GM19395 (cell line): ENCODE data around the gene GRAMD2A.

ENCODE experiments used
- ATAC-seq: cut with Tn5 transposase; IDR thresholded peaks from one replicate; pipeline ENCODE4 v1.9.1; 2021; ENCODE audit warnings: mild to moderate bottlenecking, moderate library complexity; ENCODE audit not compliant: unreplicated experiment

GRAMD2A gene

DNA sequence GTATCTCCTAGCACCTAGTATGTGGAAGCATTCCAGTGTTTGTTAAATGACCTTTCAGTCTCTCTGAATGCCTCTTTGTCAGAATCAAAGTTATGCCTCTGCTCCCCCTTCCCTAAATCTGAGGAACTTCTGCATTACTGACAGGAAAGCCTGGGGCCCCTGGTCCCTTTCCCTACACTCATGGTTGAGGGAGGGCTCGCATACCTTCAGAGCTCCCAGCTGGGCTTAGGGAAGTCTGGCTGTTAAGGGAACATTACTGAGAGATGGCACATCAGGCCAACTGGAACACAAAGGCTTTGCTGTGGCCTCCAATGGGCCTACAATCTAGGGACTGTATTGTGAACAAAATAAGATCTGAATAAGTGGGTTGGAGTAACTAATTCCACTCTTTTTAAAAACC is 23.1 kb upstream of the GRAMD2A start:
- ATAC-seq, result no peak

DNA sequence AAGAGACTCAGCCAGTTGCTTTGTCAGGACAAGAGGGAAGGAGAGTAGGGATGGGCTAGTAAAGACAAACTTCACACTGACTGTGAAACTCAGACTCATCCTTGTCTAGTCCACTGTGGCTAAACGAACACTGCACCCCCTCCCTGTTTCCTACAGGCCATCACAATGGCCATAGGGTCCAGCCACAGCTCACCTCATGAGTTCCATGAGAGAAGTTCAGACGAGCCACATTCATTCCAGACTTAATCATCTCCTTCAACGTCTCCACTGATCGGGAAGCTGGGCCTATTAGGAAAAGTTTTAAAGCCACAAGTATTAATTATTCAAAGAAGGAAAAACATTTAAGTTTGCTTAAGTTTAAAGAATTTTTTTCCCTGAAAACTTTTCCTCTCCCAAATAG is 19.6 kb upstream of the GRAMD2A start:
- no peak for ATAC-seq

DNA sequence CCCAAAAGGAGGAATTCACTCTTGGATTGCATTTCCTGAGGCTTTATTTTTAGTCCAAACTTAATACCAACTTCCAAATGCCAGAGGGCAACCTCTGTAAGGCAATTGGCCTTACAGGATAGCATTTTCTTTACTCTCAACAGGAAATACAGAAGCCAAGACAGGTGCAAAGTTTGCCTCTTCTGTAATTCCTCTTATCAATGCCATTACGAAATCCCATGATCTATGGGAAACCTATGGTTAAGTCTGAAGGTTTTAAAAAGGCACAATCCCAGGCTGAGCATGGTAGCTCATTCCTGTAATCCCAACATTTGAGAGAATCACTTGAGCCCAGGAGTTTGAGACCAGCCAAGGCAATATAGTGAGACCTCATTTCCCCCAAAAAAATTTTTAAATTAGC is 18.5 kb upstream of the GRAMD2A start:
- ATAC-seq, result no peak

DNA sequence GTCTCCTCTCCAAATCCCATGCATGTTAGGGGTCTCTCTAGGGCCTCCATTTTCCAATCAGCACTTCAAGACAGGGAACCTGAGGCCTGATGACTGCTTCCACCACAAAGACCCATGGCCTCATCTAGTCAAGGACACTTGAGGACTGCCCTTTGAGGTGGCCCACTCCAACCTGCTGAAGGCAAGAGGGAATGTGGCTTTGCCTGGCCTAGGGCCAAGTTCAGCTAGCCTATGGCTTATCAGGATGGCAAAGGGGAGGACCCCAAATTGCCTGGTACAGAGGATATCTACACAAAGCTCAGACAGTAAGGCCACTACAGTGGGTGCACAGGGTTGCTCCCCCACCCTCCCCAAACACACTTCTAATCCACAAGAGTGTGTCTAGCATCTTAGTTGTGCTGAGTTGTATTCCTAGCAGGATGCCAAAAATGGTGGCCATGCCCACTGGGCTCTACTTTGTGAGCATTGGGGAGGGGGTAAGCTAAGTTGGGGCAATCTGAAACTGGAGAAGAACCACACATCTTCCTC is 10.0 kb upstream of the GRAMD2A start:
- no peak for ATAC-seq

DNA sequence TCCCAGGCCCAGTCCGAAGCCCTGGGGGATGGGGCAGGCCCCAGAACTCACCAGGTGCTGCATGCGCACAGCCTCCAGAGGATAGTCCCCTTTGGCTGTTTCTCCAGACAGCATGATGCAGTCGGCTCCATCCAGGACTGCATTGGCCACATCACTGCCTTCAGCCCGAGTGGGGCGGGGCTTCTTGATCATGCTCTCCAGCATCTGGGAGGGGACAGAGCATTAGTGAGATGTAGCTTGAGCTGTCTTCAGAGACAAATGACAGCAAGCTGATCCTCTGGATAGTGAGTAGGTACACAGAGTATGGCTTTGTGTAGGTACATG is 9.1 kb upstream of the GRAMD2A start:
- no peak for ATAC-seq

DNA sequence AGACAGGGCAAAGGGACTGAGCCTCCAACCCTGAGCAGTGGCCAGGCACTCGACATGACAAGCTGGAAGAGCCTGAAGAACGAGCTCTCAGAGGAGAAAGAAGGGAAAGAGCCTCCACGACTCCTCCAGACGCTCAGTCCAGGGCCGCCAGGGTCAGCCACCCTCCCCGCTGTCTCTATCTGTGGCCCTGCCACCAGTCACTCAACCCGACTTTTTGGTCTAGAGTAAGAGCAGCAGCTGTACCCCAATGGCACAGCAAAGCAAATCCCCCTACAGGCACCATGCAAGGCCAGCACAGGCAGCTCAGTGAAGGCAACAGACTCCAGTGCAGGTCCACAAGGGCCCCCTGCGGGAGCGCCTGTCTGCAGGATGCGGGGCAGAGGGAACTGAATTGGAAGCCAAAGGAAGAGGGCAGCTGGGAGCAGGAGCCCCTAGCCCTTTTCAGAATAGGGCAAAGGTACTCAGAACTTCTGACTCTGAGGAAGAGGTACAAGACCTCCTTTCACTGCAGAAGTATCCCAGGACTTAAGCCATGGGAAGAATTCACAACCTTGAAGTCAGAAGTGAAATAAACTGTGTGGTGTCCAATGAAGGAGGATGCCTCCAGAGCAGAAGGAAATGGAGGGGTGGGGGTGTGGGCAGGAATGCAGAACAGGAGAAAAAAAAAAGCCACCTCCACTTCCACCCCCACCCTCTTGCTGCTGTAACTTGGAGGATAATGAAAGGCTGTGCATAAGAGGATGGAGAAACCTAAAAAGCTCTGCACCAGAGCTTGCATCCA is 8.5 kb upstream of the GRAMD2A start:
- no peak for ATAC-seq

DNA sequence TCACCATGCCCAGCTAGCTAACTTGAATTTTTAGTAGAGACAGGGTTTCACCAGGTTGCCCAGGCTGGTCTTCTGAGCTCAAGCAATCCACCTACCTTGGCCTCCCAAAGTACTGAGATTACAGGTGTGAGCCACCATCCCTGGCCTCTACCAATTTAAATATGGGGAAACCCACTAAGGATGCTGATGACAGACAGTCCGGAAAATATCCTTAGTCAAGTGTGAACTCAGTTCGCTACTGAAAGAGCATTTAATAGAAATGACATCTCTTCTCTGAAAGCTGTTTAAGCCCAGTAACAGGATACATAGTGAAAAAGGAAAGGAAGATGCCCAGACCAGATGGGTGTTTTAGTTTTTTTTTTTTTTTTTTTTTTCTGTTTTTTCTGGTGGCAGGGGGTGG is 7.7 kb upstream of the GRAMD2A start:
- no peak for ATAC-seq

DNA sequence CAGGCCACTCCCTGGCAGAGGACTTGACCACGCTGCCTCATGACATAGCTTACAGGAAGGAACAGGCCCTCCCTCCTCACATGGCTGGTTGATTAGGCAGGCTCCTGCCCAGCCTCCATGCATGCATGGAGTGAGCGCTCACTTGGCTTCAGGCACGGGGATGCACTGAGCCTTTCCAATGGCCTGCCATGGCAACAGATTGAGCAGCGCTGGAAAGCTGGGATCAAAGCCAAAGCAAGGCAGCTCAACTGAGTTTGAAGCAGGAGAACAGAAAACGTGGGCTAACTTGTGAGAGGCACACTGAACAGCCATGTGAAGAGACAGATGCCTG is 5.9 kb upstream of the GRAMD2A start:
- ATAC-seq, result no peak

DNA sequence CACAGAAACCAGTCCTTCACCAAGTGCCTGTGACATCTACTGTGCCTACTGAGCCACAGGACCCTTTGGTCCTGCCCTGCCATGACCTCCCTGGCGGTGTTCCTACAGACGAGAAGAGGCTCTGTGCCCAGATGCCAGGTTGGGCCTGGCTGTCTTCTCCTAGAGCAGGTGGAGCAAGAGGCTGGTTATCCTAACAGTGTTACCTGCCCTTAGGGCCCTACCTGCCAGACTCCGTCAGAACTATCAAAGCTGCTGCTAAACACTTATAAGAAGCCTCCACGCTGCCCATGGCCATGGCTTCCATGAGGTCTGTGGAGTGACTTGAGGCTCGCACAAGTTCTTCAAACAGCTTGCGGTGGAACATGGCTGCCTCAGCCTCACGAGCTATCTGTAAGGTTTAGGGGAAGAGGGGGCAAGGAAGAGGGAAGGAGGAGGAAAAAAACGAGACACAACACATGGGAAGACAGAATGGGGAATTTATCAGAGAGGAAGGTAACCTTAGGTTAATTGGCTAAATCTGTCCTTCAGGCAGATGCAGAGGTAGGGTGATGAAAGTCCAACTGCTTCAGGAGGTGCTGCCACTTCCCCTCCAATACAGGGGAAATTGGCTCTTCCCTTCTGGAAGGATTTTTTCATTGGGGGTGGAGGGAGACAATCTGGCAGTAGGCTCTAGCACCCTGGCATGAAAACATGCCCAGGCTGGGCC is 5.4 kb upstream of the GRAMD2A start:
- no peak for ATAC-seq

DNA sequence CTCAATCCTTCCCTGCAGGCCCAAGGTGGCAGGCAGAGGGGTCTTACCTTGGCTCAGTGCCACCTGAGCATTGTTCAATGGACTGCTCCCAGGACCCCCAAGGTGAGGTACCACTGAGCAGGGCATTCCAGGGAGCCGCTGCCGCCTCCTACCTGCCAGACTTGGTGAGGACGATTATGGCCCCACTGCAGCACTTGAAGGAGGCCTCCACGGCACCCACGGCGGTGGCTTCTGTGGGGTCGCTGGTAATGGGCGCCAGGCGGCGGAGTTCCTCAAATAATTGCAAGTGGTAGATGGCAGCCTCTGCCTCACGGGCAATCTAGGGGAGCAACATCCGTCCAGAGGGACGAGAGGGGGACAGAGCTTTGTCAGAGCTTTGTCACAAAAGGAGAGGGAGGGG is 4.7 kb upstream of the GRAMD2A start:
- ATAC-seq, result no peak

DNA sequence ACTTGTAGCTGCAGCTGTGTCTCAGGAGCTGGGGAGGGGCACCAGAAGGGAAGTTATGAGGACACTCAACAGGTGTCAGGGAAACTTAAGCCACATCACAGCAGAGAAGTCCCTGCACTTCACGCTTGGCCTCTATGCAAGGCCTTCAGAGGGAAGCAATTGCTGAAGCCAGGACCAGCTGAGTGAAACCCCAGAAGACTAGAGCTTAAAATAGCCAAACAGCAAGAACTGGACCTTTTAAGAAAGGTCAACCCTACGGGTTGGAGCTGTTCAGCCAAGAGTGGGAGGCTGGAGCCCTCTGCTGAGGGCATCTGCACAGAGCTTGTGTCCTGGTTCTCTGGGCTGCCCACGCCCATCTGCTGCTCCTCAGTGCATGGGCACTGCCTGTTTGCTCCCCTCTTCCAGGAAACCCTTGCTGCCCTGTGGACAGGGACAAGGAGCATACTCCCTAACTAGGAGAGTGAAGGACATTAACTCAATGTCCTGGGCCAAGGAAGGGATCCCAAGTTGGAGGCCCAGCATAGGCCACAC is 3.9 kb upstream of the GRAMD2A start:
- ATAC-seq, result no peak

DNA sequence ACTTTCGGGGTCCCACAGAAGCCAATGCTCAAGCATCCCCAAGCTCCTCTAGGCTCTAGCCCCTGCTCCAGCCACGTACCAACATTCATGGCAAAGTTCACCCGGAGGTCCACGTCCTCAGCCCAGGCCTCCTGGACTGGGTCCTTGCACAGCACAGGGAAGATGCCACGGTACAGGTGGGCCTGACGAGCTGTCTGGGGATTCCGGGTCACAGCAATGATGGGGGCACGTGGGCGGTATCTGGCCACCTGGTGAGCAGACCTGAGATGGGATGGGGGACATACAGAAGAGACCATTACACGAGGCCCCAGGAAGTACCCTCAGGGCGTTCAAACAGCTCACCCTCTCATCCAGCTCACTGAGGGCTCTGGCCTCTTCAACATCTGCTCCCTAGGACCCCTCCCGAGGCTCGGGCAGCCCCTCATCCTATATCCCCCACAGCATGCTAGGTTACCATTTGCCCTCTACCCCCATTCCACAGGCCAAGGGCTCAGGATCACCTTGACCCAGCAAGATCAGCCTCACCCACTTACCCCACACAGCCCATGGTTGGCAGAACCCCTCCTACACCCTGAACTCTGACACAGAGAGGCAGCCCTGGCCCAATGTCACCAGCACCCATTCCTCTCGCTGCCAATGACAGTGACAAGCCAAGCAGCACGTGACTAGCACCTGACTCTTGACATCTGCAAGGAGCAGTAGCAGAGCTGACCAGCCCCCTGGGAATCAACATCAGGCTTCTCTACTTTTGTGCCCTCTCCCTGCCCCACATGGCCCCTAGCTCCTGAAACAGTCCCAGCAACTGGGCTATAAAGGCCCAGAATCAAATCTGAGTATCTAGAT is 3.0 kb upstream of the GRAMD2A start:
- no peak for ATAC-seq

DNA sequence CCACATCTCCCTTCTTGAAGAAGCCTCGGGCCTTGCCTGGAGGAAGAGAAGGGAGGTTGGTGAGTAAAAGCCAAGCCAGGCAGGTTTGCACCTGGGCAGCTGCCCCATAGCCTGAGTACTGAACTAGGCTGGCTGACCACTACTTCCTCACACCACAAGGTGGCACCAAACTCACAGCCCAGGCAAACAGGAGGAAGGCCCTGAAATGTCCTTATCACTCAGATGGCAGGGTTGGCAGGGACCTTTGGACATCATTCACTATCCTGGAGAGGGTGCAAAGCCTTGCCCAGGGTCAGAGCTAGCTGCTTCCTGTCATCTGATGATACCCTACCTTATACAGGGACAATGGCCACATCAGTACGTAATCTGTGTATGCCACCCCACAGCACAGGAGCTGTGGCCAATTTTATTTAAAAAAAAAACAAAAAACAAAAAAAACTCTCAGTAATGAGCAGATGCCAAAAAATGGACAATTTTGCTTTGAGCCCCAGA is 2.2 kb upstream of the GRAMD2A start:
- ATAC-seq, result no peak

DNA sequence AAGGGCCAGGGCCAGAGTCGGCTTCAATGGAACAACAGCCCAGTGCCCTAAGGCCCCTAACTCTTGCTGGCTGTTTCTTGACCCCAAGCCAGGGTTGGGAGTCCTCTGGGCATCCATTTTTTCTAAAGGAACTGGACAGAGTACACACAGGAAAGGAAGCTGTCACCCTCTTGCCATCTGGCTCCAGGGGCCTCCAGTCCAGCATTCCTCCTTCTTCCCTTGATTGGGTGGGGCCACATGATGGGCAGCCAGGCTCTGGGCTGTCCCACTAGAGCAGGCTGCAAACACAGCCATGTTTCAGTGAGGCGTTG is 1.6 kb upstream of the GRAMD2A start:
- ATAC-seq, result no peak

DNA sequence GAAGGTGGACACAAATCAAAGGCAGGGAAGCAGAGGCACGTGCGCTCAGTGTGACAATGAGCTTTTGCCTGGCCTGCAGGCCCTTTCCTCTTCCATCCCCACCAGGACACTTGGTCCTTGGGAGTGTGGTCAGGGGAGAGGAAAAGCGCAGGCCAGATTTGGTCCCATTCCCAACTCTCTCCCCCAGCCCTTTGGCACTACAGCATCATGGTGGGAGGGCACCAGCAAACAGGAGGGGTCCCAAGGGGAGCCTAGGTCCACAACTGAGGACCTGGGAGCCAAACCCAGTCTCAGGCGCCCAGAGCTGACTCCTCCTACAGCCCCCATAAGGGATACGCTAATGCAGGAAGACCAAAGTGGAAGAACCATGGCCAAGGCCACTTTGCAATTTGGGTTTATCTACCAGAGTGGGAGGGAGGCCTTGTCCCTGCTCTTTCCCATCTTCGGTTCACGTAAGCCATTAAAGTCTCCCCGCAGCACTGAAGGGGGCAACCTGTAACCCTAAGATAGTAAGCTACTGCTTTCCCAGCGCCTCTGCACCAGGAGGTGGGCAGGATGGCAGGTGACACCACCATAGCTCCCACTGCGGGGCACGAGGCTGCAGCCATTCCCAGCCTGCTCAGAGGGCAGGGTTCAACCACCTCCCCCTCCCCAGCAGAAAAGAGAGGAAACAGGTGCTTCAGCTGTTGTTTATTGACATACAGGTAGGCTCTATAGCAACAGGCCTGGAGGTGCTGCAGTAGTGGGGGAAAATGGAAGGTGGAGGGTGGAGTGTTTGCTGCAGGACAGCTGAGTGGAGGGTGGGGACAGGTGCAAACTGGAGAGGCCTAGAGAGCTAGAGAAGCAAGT is 993 bp upstream of the GRAMD2A start:
- ATAC-seq, result no peak

DNA sequence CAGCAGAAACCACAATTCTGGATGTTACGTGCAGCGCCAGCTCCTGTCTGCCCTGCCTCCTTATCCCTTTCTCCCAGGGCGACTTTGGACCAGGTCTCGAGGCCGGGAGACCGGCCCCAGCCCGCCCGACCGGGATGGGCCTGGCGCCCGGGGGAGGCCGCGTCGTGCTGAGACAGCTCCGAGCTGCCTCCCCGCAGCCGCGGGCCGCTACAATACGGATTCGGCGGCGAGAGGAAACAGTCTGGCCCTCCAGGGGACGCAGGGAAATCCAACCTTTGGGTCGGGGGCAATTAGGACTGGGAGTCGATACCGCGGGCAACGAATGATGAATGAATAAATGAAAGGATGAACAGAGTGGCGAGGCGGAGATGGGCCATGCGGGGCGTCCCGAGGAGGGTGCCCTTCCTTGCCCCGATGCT is 537 bp downstream of the GRAMD2A start:
- no peak for ATAC-seq

DNA sequence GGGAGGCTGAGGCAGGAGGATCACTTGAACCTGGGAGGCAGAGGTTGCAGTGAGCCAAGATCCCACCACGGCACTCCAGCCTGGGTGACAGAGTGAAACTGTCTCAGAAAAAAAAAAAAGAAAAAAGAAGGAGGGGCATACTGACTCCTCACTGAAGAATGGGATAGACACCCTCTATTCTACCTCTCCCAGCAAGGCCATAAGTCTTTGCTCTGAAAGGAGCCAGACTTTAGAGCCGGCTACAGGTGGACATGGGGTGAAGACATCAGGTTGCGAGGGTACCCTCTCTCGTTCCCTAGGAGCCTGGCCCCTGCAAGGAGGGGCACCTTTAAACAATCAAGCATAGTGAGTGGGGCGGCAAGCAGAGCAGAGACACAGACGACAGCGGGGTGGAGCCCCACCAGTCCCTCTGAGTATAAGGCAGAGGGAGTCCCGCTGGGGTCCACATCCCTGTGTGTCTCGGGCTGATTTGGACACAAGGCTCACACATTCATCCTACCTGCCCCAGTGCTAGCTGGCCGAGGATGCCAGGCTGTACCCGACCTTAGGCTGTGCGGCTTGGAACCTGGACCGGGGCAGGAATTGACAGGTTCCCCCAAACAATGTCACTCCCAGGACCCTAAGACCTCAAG is 1.1 kb downstream of the GRAMD2A start:
- ATAC-seq, result no peak

DNA sequence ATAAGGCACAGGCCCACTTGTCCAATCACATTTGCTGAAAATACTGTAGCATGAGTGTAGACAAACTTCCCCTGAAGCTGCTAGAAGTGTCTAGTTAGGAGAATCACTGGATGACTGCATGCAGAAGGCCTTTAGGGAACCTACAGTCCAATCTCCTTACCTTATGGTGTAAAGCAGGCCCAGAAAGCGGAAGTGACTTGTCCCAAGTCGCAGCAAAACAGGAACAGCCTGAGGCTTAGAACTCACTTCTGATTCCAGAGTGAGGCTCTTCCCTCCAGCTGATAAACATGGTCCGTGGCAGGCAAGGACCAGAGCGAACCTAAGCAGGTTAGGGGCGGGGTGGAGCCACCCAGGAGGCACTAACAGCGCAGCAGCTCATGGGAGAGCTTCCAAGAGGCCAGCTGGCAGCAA is 2.5 kb downstream of the GRAMD2A start:
- no peak for ATAC-seq

DNA sequence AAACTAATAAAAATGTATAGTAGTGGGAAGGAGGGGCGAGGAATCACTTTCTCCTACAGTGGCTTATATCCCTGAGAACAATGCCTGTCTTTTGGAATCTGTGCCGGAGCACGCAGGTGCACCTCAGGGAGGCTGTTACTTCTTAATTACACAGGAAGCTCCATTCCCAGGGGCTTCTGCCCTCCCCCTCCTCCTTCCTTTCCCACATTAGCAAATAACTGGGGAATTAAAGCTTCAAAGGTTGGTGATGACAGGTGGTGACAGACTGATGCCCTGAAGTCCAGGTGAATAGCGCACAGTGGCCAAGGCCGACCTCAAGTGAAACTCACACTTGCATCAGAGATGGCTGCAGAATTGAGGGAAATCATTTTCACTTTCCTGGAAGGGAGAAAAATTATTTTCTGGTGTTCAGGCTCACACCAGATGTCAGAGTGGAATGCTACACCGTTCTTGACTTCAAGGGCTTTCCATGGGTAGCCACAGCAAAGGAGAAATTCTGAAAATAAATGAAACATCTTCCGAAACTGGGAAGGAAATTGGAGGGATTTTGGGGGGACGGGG is 3.7 kb downstream of the GRAMD2A start:
- ATAC-seq, result no peak

DNA sequence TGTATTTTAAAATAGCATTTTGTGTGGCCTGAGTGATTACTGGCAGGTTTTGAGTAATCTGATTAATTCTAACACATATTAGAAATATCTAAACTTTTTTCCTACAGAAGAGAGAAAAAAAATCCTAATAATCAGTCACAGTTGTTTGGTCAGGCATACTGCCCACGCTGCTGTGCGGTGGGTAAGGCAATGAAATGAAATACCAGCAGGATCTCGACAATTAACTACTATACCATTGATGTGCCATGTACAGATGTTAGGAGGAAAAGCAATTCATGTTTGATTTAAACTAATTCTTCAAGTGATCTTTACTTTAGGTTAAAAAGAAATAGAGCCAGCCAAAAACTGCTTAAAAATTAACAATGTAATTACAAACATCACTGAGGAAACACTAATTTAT is 5.2 kb downstream of the GRAMD2A start:
- ATAC-seq, result no peak
